ENCODE data around the gene UCHL5.

UCHL5 gene

GRCh38 chr1:193016788-193017187, 42.4 kb downstream of the UCHL5 start:
- no peak overlapping the region for H3K4me3 ChIP-seq (ENCODE audit: insufficient read depth, low read depth, low read length, poor library complexity, severe bottlenecking)
- no peaks in the 10 kb centered on the region for H3K9me3 ChIP-seq (ENCODE audit: control insufficient read depth, low read length)
- H3K27me3 ChIP-seq (replicated peaks; ENCODE audit: control insufficient read depth, insufficient read depth, low read length, poor library complexity, severe bottlenecking): no peaks in the 10 kb centered on the region
- peaks cover 14% of the 10 kb centered on the region for H3K36me3 ChIP-seq (ENCODE audit: control insufficient read depth, insufficient read depth, low read length)
- H3K4me1 ChIP-seq (ENCODE audit: control insufficient read depth, insufficient read depth, low read length, poor library complexity, severe bottlenecking): no peaks in the 10 kb centered on the region
- H3K27ac ChIP-seq (ENCODE audit: insufficient read depth, low read length, poor library complexity, severe bottlenecking): no peak overlapping the region
- DNase-seq: no peak

DNA sequence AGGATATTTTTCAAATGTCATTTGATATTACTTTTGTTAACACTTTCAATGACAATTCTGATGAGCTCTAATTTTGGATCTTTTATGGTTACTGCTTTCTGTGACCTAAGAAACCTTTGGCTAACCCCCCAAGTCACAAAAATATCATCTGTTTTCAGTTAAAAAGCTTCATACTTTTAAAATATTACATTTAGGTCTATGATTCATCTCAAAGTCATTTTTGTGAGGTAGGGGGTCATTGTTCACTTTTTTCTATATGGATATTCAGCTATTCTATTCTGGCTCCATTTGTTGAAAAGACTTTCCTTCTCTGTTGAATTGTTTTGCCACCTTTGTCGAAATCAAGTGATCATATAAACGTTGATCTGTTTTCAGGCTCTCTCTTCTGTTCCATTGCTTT, 44.8 kb downstream of the UCHL5 start:
- H3K4me3 ChIP-seq (ENCODE audit: insufficient read depth, low read depth, low read length, poor library complexity, severe bottlenecking): no peak overlapping the region
- H3K9me3 ChIP-seq (ENCODE audit: control insufficient read depth, low read length): no peaks in the 10 kb centered on the region
- no peaks in the 10 kb centered on the region for H3K4me1 ChIP-seq (ENCODE audit: control insufficient read depth, insufficient read depth, low read length, poor library complexity, severe bottlenecking)
- H3K27ac ChIP-seq (ENCODE audit: insufficient read depth, low read length, poor library complexity, severe bottlenecking): no peak overlapping the region
- no peak for DNase-seq
- H3K36me3 ChIP-seq (ENCODE audit: control insufficient read depth, insufficient read depth, low read length): peaks cover 6% of the 10 kb centered on the region
- no peaks in the 10 kb centered on the region for H3K27me3 ChIP-seq (replicated peaks; ENCODE audit: control insufficient read depth, insufficient read depth, low read length, poor library complexity, severe bottlenecking)

DNA sequence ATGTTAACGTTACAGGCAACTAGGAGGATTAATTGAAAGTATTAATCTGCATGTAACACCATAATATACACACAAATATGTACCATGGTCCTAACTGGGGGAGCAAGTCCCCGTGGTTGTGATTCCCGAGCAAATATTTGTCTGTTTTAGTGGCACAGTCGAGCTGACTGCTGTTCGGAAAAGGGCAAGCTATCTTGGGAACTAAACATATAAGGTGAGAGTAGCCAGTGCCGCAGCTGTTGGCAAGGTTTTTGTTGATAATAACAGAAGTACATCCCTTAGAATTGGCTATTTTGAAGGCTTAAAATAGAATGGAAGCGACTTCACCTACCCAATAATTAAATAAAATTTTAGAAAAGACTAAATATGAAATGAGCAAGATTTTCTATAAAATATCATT, 45.5 kb downstream of the UCHL5 start:
- Histone ChIP-seq H3K4me1 (ENCODE audit: control insufficient read depth, insufficient read depth, low read length, poor library complexity, severe bottlenecking) (no peaks in the 10 kb centered on the region), H3K4me3 (ENCODE audit: insufficient read depth, low read depth, low read length, poor library complexity, severe bottlenecking) (no peak overlapping the region), H3K36me3 (ENCODE audit: control insufficient read depth, insufficient read depth, low read length) (peaks cover 6% of the 10 kb centered on the region), H3K9me3 (ENCODE audit: control insufficient read depth, low read length) (no peaks in the 10 kb centered on the region), H3K27ac (ENCODE audit: insufficient read depth, low read length, poor library complexity, severe bottlenecking) (no peak overlapping the region), H3K27me3 (replicated peaks; ENCODE audit: control insufficient read depth, insufficient read depth, low read length, poor library complexity, severe bottlenecking) (no peaks in the 10 kb centered on the region)
- no peak for DNase-seq

- no peak for DNase-seq
- Histone ChIP-seq H3K27me3 (replicated peaks; ENCODE audit: control insufficient read depth, insufficient read depth, low read length, poor library complexity, severe bottlenecking) (no peaks in the 10 kb centered on the region), H3K36me3 (ENCODE audit: control insufficient read depth, insufficient read depth, low read length) (peaks cover 6% of the 10 kb centered on the region), H3K9me3 (ENCODE audit: control insufficient read depth, low read length) (no peaks in the 10 kb centered on the region), H3K4me3 (ENCODE audit: insufficient read depth, low read depth, low read length, poor library complexity, severe bottlenecking) (no peak overlapping the region), H3K27ac (ENCODE audit: insufficient read depth, low read length, poor library complexity, severe bottlenecking) (no peak overlapping the region), H3K4me1 (ENCODE audit: control insufficient read depth, insufficient read depth, low read length, poor library complexity, severe bottlenecking) (no peaks in the 10 kb centered on the region)
Observed at GRCh38 chr1:193013005-193013404, 46.2 kb downstream of the UCHL5 start.

DNA sequence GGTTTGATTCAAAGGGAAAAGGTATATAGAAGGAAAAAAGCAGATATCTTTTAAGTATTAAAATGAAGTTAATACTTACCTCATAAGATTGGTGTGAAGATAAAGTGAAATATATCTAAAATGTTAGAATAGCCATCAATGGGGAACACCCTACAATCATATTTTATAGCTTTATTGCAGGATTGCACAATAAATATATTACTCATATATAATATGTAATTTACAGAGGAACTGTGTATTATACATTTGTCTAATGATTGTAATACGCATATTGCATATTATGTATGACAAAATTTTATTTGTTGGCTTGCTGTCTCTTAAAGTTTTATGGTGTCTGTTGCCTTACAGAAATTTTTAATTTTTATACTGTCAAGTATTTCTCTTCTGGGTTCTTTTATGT, 47.8 kb downstream of the UCHL5 start:
- DNase-seq: no peak
- Histone ChIP-seq H3K27ac (ENCODE audit: insufficient read depth, low read length, poor library complexity, severe bottlenecking) (no peak overlapping the region), H3K4me3 (ENCODE audit: insufficient read depth, low read depth, low read length, poor library complexity, severe bottlenecking) (no peak overlapping the region), H3K9me3 (ENCODE audit: control insufficient read depth, low read length) (no peaks in the 10 kb centered on the region), H3K36me3 (ENCODE audit: control insufficient read depth, insufficient read depth, low read length) (peaks cover 6% of the 10 kb centered on the region), H3K27me3 (replicated peaks; ENCODE audit: control insufficient read depth, insufficient read depth, low read length, poor library complexity, severe bottlenecking) (no peaks in the 10 kb centered on the region), H3K4me1 (ENCODE audit: control insufficient read depth, insufficient read depth, low read length, poor library complexity, severe bottlenecking) (no peaks in the 10 kb centered on the region)

DNA sequence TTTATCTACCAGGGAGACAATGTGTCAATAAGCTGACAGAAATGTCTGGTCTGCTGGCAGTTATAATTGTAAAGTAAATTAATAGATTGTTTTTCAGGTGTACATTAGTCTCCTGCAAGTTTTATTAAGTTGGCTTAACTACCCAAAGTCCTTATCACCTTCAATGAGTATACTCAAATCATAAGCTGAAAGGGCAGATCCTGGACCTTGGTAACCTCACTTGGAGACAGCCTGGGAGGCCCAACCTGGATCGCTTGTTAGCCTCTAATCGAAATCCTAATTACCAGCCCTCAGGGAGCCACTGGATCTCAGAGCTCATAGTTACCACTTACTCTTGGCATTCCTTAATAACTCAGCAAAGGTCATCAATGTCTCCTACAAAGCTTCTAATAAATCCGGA, 49.7 kb downstream of the UCHL5 start:
- Histone ChIP-seq H3K27me3 (replicated peaks; ENCODE audit: control insufficient read depth, insufficient read depth, low read length, poor library complexity, severe bottlenecking) (no peaks in the 10 kb centered on the region), H3K27ac (ENCODE audit: insufficient read depth, low read length, poor library complexity, severe bottlenecking) (no peak overlapping the region), H3K9me3 (ENCODE audit: control insufficient read depth, low read length) (no peaks in the 10 kb centered on the region), H3K36me3 (ENCODE audit: control insufficient read depth, insufficient read depth, low read length) (peaks cover 2% of the 10 kb centered on the region), H3K4me3 (ENCODE audit: insufficient read depth, low read depth, low read length, poor library complexity, severe bottlenecking) (no peak overlapping the region), H3K4me1 (ENCODE audit: control insufficient read depth, insufficient read depth, low read length, poor library complexity, severe bottlenecking) (no peaks in the 10 kb centered on the region)
- DNase-seq: no peak

DNA sequence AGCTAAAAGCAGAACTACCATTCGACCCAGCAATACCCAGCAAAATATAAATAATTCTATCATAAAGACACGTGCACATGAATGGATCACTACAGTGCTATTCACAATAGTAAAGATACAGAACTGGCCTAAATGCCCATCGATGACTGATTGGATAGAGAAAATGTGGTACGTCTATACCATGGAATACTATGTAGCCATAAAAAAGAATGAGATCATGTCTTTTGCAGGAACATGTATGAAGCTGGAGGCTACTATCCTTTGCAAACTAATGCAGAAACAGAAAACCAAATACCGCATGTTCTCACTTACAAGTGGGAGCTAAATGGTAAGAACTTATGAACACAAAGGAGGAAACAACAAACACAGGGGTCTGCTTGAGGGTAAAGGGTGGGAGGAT, 53.4 kb downstream of the UCHL5 start:
- Histone ChIP-seq H3K9me3 (ENCODE audit: control insufficient read depth, low read length) (no peaks in the 10 kb centered on the region), H3K4me3 (ENCODE audit: insufficient read depth, low read depth, low read length, poor library complexity, severe bottlenecking) (no peak overlapping the region), H3K36me3 (ENCODE audit: control insufficient read depth, insufficient read depth, low read length) (no peaks in the 10 kb centered on the region), H3K27ac (ENCODE audit: insufficient read depth, low read length, poor library complexity, severe bottlenecking) (no peak overlapping the region), H3K4me1 (ENCODE audit: control insufficient read depth, insufficient read depth, low read length, poor library complexity, severe bottlenecking) (no peaks in the 10 kb centered on the region), H3K27me3 (replicated peaks; ENCODE audit: control insufficient read depth, insufficient read depth, low read length, poor library complexity, severe bottlenecking) (no peaks in the 10 kb centered on the region)
- DNase-seq: no peak

GRCh38 chr1:192998536-192998935, 60.6 kb downstream of the UCHL5 start:
- Histone ChIP-seq H3K36me3 (ENCODE audit: control insufficient read depth, insufficient read depth, low read length) (peaks cover 8% of the 10 kb centered on the region), H3K4me1 (ENCODE audit: control insufficient read depth, insufficient read depth, low read length, poor library complexity, severe bottlenecking) (no peaks in the 10 kb centered on the region), H3K4me3 (ENCODE audit: insufficient read depth, low read depth, low read length, poor library complexity, severe bottlenecking) (no peak overlapping the region), H3K9me3 (ENCODE audit: control insufficient read depth, low read length) (no peaks in the 10 kb centered on the region), H3K27me3 (replicated peaks; ENCODE audit: control insufficient read depth, insufficient read depth, low read length, poor library complexity, severe bottlenecking) (no peaks in the 10 kb centered on the region), H3K27ac (ENCODE audit: insufficient read depth, low read length, poor library complexity, severe bottlenecking) (no peak overlapping the region)
- DNase-seq: no peak

GRCh38 chr1:192994141-192994540, 65.0 kb downstream of the UCHL5 start:
- no peak for DNase-seq
- Histone ChIP-seq H3K27ac (ENCODE audit: insufficient read depth, low read length, poor library complexity, severe bottlenecking) (no peak overlapping the region), H3K36me3 (ENCODE audit: control insufficient read depth, insufficient read depth, low read length) (peaks cover 8% of the 10 kb centered on the region), H3K4me3 (ENCODE audit: insufficient read depth, low read depth, low read length, poor library complexity, severe bottlenecking) (no peak overlapping the region), H3K4me1 (ENCODE audit: control insufficient read depth, insufficient read depth, low read length, poor library complexity, severe bottlenecking) (no peaks in the 10 kb centered on the region), H3K27me3 (replicated peaks; ENCODE audit: control insufficient read depth, insufficient read depth, low read length, poor library complexity, severe bottlenecking) (no peaks in the 10 kb centered on the region), H3K9me3 (ENCODE audit: control insufficient read depth, low read length) (no peaks in the 10 kb centered on the region)

DNA sequence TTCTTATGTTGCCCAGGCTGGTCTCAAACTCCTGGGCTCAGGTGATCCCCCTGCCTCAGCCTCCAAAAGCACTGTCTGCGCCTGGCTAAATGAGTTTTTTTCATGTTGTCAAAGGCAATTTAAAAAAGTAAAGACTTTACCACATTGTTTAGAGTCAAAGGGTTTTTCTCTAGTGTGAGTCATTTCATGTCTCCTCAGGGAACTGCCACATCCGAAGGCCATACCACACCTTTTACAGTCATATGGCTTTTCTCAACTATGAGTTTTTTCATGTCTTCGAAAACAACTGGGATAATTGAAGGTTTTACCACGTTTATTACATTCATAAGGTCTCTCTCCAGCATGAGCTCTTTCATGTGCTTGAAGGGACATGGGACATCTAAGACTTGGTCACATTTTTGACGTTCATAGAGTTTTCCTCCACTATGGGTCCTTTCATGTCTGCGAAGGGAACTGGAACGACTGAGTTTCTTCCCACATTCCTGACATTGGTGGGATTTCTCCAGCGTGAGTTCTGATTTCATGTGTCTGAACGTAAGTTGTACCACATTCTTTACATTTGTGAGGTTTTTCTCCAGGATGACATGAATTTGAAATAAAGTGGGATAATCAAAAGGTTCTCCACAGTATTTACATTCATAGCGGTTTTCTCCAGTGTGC, 65.6 kb downstream of the UCHL5 start:
- DNase-seq: no peak
- Histone ChIP-seq H3K27ac (ENCODE audit: insufficient read depth, low read length, poor library complexity, severe bottlenecking) (no peak overlapping the region), H3K27me3 (replicated peaks; ENCODE audit: control insufficient read depth, insufficient read depth, low read length, poor library complexity, severe bottlenecking) (no peaks in the 10 kb centered on the region), H3K4me1 (ENCODE audit: control insufficient read depth, insufficient read depth, low read length, poor library complexity, severe bottlenecking) (no peaks in the 10 kb centered on the region), H3K9me3 (ENCODE audit: control insufficient read depth, low read length) (no peaks in the 10 kb centered on the region), H3K4me3 (ENCODE audit: insufficient read depth, low read depth, low read length, poor library complexity, severe bottlenecking) (no peak overlapping the region), H3K36me3 (ENCODE audit: control insufficient read depth, insufficient read depth, low read length) (peaks cover 8% of the 10 kb centered on the region)

Data from effector memory CD4-positive, alpha-beta T cell (primary cell).